Fibroblast of the conjunctiva (primary cell): Measurements from ENCODE around the gene ZGRF1.
"Not testable (repeated sequence)": the region's sequence is repeated elsewhere in the genome, so short reads cannot be mapped to it uniquely, and the experiment has no call there.

Experiments used
- DNase-seq: peaks from one replicate; pipeline ENCODE4 v3.0.0-alpha.2; 2010; ENCODE audit warnings: low read depth

ZGRF1 gene

DNA sequence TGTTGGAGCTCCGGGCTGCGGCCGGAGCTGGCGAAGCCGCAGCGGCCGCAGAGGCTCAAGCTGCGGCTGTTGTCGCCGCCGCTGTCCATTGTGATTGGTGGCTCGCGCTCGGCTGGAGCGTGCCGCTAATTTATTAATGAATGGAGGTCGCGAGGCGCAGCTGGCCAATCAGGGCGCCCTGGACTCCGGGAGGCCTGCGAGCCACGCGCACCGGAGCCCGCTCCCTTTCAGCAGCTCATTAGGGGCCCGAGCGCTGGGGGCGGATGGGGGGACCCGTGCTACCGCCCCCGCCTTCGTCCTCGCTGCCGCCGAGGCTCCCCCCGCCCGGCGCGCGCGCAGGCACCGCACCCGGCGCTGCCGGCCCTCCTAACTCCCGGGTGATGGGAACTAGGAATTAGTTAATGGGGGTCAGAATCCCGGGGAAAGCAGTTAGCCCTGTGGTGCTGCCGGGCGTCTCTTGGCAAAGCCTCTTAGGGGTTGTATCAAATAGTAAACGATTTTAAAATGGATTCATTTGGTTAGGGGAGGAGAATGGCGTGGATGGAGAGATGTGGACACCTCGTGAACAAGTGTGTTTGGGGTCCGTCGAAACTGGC lies 120.1 kb downstream of the ZGRF1 start:
- DNase-seq = no peak

DNA sequence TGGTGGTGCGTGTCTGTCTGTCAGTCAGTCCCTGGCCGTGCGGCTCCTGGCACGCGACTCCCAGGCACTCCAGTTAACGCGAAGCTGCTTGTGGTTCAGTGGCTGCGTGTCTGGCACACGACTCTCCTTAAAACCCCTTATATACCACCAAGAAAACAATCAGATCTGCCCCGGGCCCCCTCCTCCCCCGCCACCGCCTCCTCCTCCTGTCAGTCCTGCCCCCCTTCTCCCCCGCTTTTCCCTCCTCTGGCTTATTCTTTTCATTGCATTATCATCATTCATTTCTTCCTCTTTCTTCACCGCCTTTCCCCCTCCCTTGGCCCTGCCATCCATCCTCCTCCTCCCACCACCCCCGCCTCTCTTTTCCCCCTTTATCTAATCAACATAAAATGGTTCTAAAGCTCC lies 120.6 kb downstream of the ZGRF1 start, which contains the start of gene NEUROG2:
NEUROG2 (minus strand) TSS at position 115 of the 405 bp plus-strand sequence. CDS start 705 bp downstream, outside the sequence.
- no peak for DNase-seq

DNA sequence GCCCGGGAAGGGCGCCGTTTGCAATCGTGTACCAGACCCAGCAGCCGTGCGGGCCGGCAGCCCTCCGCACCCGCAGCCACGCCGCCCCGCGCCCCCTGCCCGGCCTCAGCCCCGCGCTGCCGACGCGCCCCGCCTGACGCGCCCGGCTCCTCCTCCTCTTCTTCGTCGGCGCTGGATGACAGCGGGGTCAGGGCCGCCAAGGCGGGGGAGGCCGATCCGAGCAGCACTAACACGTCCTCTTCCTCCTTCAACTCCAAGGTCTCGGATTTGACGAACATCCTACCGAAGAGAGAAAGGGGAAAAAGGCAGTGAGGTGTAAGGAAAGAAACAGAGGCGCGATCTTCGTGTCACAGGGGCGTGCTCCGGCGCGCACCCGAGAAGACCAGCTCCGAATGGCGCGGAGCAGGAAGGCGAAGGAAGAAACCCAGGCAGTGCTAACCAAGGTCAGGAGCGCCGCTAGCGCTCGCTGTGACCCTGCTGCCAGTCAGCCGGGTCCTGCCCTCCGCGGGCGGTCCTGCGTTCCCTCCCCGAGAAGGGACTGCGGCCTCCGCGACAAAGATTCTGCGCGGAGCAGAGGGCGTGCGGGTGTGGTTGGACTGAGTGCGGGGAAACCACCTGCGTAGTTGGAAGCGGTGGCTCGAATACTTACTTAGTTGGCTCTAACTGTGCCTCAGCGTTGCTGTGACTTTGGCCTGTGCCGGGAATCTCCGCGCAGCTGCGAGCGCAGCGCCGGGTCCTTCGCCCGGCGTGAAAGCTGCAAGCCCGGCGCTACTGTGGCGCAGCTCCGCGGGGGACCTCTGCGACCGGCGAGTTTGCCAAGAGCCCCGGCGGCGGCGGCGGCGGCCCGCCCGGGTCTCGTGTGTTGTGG lies 121.3 kb downstream of the ZGRF1 start:
- DNase-seq = no peak

DNA sequence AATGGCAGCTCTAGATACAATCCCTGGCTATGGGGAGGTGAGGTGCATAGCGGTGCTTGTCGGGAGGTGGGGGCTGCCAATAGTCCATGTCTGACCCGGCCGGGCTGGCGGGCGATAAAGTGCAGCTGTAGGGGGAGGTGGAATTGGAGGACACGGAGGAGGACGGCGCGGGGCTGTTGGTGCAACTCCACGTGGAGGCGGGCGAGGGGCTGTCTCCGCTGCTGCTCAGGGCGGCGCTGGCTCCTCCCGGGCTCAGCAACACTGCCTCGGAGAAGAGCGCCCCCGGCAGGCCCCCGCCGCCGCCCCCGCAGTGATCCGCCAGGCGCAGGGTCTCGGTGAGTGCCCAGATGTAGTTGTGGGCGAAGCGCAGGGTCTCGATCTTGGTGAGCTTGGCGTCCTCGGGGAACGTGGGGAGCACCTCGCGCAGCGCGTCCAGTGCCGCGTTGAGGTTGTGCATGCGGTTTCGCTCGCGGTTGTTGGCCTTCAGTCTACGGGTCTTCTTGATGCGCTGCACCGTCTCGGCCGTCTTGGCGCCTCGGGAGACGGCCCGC lies 122.0 kb downstream of the ZGRF1 start:
- no peak for DNase-seq

DNA sequence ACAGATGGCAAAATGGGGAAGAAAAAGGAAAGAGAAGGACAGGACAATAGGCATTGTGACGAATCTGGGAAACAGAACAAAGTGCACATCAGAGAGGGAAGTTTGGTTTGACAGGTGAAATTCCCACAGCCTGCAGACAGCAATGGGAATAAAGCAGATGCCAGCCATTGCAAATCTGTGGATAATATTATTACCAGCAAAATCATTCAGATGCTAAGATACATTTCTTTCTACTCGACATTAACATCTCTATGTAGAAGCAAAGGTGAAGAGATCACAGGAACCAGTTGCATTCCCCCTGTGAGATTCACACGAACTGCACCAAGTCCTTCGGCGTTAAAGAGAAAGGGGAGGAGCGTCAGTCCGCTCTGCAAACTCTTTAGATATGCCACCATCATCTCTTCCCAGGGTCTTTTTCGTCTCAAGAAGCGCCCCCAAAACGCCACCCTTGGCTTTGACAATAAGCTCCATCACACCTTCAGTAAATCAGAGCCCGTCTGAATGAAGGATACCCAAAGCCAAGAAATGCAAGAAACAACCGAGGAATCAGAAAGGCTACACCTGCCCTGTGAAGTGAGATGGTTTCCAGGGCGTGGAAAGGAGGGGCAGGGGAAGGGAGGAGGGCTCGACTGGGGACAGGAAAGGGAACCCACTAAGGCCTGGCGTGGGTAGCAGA lies 122.6 kb downstream of the ZGRF1 start:
- no peak for DNase-seq

DNA sequence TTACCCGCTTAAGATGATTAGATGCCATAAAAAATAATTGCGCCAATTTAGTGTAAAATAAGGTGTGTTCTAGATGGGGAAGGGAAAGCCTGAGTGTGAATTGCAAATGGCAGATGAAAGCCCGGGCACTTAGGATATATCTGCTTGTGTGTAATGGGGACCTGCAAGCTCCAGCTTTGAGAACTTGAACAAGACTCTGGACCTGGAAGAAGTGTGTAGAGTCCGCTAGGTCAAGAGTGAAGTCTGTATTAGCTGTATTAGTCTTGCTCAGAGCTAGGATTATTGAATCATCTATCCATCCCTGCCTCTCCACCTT lies 124.9 kb downstream of the ZGRF1 start:
- DNase-seq = no peak

DNA sequence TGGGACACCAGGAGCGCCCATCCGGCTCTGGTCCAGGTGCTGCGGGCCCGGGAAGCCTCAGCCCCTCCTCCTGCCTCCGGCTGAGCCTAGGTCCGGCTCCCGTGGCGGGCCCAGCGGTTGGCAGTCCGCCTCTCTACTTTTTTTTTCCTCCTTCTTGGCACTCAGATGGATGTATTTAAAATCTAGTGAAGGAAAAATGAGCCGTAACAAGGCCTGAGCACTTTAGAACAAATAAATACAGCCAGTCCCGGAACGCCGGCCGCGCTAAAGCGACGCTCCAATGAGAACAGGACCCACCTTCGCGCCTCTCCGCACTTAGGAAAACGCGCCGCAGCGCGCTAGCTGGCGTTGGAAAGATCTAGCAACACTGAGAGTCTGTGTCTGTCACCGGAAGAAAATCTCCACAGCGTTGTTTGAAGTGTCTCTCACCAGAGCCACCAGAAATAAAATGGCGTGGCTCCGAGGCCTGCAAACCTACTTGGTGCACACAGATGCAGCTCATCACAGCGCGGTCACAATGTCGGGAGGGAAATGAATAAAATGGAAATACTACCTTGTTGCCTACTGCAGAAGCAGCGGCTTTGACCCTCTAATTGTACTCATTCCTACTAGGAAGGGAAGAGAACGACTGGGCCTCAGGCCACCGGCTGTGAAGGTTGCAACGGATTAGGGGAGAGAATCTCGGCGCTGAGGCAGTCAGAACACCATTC lies 125.5 kb downstream of the ZGRF1 start:
- DNase-seq = no peak

DNA sequence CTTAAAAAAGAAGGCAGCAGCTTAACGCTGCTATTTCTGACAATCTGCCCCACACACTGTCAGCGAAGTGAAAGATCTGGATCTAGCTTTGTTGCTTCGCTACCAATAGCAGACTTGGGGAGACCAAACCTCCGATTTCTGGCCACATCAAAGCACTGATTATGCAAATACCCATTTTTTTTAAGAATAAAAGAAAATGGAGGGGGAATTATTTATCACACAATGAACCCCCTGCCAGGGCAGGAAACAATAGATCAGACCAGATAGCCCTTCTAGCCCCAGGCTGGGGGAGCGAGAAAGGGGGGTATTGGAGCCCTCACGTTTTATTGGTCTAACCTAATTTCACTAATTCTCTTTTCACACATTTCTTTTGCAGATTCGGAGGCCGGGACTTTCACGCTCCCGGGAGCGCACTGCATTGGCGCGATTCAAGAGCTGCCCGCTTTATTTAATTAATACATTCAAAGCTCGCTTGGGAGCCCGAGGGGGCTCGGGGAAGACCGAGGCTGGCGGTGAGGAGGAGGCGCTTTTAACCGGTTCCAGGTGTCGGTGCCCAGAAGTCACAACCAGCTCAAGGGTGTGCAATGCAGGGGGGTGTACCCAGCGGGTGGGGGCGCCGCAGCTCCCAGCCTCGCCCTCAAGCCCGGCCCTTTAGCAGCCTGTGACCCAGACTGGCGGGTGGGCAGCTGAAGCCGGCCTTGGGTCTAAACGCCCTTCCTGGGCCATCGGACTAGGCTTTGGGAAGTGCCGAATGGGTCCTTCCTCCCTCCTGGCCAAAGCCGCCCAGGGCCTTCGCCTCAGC lies 126.2 kb downstream of the ZGRF1 start:
- DNase-seq = no peak

DNA sequence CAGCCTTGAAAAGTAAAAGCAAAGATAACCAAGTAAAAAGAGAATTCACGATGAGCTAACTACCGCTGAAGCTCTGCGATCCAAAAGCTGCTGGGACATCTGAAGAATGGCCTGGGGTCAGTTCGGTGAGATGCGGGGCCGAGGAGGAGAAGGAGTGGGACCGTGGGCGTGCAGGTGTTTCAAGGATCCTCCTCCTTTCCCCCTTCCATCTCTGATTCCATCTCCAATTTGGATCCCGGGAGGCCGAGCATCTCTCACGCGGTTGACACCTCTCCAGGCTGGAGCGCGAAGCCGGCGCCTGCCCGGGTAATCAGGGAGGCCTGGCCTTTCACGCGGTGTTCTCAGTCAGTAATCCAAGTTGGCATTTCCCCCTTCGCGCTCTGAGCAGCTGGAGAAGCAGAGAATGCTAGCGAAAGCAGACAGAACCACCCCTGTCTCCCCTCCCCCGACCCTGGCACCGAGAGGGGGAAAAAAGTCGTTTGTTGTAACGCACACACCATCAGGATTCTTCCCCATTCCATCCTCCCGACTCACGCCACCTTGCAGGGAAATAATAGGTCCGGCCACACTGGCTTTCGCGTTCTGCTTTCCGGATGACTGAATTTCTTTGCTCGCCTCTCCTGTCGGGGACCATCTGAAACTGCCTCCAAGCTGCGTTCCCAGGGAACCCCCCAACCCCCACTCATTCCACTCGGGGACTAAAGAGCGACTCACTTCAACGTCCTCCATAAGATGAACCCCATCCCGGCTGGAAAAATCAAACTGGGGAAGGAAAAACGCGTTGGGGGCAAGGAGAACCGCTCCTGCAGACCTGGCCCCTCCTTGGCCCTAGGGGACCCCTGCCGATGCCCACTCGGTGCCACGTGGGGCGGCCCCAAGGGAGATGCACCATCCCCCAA lies 127.2 kb downstream of the ZGRF1 start:
- no peak for DNase-seq

DNA sequence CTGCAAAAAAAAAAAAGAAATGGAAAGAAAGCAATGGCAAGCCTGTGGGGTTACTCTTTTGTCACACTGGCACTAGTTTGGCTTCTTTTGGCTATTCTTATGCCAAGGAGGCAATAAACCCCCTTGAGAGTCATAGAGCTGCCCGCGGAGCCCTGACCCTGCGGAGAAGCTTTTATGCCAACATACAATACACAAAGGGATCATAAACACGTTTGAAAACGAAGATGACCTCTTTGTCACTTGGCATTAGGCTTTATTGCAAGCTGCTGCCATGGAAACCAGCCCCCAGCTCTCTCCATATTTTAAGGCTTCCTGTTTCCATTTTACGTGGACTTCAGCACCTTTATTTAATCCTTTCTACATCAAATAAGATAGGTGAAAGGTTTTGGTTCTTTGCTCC lies 128.4 kb downstream of the ZGRF1 start:
- DNase-seq = no peak

DNA sequence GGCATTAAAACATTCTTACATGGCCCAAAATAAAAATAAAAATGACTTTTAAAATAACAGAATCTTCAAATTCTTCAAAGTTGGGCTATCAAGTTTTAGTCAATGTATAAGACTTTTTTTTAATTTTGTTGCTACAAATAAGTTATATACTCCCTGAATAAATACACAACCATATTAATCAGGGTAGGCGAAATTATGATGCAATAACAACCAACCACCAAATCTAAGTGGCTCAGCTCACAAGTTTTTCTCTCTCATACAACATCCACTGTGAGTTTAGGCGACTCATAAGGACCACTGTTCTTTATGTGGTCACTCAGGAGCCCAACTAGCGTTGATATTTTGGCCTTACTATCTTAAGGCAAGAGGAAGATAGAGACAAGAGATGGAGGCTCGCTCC lies 131.9 kb downstream of the ZGRF1 start:
- no peak for DNase-seq

DNA sequence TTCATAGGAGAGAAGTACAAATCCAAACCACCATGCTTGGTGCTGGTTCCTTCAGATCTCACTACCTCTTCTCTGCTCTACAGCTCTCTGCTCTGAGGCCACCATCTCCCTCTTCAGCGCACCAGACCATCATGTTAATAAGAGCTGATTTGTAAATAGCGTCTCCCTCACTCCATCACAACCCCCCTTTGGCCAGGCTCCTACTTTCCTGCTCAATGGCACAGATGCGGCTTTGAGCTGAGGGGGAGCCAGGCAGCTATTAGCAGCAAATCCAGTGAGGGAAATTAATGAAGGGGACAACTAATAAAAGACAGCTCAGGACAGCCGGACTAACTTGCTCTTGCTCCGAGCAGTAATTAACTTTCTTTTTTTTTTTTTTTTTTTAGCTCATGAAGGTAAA lies 133.8 kb downstream of the ZGRF1 start:
- DNase-seq = no peak

DNA sequence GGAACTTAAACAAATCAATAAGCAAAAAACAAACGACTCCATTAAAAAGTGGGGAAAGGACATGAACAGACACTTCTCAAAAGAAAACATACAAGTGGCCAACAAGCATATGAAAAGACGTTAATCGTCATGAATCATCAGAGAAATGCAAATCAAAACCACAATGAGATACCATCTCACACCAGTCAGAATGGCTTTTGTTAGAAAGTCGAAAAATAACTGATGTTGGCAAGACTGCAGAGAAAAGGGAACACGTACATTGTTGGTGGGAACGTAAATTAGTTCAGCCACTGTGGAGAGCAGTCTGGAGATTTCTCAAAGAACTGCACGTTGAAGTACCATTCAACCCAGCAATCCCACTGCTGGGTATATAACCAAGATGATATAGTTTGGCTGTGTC lies 144.4 kb downstream of the ZGRF1 start:
- no peak for DNase-seq

DNA sequence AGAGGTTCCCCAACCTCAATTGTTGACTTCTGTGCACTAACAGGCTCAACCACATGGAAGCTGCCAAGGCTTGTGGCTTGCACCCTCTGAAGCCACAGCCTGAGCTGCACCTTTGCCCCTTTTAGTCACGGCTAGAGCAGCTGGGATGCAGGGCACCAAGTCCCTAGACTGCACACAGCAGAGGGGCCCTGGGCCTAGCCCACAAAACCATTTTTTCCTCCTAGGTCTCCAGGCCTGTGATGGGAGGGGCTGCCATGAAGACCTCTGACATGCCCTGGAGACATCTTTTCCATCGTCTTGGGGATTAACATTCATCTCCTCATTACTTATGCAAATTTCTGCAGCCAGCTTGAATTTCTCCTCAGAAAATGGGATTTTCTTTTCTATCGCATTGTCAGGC lies 145.9 kb downstream of the ZGRF1 start:
- not testable (repeated sequence) for DNase-seq
